HG03432 (cell line): ENCODE measurements around the gene SUMO3.

Experiments used
- ATAC-seq: cut with Tn5 transposase; IDR thresholded peaks from one replicate; pipeline ENCODE4 v1.9.1; 2021; ENCODE audit warnings: mild to moderate bottlenecking, moderate library complexity; ENCODE audit not compliant: unreplicated experiment

Gene SUMO3

DNA sequence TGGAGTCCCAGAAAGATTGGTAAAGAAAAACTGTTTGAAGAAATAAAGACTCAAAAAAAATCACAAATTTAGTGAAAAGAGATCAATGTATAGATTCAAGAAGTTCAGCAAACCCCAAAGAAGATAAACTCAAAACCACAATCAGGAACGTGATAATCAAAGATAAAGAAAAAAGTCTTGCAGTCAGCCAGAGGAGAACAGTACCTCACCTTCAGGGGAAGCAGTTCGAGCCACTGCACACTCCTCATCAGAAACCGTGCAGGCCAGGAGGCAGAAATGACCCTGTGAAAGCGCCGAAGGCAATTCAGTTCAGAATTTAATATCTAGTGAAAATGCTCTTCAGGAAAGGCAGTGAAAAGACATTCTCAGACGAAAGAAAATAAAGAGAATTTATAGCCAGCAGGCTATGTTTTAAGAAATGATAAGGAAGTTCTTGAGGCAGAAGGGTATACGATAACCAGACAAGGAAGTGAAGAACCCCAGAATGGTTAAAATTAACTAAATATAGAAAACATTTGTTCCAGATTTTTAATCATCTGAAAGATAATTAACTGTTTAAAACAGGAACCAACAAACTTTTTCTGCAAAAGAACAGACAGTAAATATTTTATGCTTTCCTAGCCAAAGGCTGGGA, 13.5 kb upstream of the SUMO3 start:
- ATAC-seq: no peak

DNA sequence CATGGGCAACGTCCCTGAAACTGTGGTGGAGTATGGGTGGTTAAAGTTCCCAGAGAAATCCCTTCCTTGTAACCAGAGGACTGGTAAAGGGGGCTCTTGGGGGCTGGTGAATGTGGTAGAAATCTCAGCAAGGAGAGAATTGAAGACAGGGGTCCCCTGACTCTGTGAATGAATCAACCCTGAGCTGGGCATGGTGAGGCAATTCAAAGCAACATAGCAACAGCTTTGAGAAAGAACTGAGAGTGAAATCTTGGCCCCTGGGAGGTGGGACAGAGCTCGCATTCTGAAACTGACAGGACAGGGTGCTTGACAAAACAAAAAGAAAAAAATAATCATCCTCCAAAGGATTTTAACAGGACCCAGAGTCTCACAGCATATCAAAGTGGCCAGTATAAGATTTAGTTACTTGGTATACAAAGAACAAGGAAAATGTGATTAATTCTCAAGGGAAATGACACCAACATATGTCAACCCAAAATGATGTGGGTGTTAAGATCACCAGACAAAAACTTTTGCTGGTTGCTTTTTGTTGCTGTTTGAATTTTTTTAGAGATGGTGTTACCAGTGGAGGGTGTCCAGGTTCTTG, 11.7 kb upstream of the SUMO3 start:
- ATAC-seq: no peak

DNA sequence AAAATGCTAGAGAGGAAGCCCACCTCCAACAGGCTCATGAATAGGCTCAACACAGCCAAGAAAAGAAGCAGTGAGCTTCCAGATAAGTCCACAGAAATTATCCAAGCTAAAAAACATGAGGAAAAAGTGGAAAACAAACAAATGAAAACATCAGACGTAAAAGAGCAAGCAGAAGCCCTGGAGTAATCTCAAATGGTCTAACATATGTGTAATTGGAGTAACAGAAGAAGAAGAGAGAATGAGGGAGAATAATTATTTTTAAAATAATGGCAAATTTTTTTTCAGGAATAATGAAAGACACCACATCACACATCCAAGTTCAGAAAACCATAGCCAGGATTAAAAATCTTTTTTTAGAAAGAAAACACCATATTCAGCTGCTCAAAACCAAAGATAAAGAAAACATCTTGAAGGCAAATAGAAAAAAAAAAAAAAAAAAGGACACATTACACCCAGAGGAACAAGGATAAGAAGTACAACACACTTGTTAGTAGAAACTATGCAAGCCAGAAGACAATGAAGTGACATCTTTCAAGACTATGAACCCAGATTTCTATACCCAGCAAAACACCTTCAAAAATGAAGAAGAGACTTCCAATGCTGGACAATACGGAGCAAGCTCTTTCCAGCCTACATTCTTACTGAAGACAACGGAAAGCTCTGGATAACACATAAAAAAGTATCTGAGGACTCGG, 10.6 kb upstream of the SUMO3 start:
- no peak for ATAC-seq

DNA sequence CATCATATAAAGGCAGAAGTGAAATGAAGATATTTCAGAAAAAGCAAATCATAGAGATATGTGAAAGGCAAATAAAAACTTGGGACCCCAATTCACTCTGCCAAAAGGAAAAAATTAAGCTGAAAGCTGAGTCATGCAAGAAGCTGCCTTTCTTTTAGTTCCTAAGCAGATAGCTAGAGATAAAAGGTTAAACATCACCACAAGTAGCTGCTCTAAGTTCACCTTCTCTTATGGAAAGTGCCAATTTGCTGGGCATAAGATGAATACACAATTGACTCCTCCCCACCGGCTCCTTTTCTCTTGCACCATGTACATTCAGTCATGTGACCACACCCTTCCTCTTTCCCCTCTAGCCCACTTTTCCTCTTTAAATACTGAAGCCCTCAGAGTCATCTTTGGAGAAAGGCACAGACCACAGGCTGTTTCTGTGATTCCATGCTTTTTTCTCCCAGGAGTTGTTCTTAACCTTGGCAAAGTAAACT, 5.4 kb upstream of the SUMO3 start:
- no peak for ATAC-seq

DNA sequence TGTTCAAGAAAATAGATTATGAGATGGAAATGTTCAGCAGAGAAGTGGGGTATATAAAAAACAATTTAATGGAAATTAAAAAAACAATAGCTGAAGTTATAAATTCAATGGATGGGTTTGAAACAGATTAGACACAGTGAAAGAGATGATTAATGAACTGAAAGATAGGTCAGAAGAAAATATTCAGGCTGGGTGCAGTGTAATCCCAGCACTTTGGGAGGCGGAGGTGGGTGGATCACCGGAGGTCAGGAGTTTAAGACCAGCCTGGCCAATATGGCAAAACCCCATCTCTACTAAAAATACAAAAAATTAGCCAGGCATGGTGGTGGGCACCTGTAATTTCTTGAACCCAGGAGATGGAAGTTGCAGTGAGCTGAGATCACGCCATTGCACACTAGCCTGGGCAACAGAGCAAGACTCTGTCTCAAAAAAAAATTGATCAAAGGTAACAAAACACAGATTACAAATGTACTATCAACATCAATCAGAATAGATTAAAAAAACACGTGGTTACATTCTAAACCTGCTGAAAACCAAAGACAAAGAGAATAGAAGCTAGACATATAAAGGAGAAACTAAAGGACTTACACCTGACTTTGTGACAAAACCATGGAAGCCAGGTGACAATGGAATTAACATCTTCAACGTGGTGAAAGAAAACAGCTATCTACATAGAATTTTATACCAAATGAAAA, 4.8 kb upstream of the SUMO3 start:
- ATAC-seq: no peak

DNA sequence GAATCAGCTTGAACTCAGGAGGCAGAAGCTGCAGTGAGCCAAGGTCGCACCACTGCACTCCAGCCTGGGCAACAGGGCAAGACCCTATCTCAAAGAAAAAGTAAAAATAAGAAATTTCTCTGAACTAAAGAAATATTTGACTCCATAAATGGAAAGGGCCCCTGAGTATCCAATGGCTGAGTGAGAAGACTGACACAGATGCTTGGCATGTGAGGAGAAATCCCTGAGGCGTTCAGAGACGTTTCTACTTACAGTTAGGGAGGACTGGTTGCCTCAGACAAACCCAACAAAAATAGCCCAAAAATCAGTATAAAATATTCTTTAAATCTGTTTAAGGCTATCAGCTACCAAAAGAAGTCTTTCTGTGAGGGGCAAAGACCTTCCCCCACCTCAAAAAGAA, 3.0 kb upstream of the SUMO3 start:
- no peak for ATAC-seq

DNA sequence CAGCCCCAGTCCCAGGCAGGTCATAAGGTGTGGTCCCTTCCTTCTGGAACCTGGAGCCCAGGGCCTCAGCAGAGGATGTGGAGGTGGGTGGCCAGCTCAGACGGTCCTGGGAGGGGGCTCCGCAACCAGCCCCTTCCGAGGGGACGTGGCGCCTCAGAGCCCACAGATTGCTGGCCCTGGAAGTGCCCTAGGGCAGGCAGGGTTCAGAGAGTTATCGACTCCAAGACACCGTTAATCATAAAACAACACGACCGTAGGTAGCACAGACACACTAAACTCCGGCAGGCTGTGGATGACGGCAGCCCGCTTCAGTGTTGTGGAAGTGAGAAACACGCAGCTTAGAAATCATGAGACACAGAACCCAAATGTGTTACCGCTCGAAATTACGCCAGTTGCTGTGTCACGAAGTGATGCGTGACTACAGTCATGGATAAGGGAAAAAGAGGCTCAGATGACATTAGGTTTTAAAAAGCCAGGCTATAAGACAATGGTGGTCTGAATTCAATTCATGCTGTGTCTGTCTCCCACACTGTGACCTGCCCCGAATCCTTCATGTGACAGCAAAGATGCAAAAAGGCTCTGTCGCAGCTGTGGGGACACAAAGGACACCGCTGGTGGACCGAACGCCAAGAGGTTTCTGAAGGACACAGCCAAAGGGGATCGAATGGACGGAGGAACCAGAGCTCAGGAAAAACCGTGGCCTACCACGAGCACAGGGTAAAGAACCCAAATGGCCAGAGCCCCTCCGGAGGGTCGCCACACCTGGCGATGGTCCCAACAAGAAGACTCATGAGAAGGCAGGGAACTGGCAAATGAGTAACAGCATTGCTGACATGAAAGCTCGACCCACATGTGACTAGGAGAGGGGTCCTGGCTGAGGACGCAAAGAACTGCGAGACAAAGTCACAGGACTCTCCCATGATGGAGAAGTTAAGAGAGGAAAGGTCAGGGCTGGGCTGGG, 1.7 kb upstream of the SUMO3 start:
- ATAC-seq: no peak

DNA sequence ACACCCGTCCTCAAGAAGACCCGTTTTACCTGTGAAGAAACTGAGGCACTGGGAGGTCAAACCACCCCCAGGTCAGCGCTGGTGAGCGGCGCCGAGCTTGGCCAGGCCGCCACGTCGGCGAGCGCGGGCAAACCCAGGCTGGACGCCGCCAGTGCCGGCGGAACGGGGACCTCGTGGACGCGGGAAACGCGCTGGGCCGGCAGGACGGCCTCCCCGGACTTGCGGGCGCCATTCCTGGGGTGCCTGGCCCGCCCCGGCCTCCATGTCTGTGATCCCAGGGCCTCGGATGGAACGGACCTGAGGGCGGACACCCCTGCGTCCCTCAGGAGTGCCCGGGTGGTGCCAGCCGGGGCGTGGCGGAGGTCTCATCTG, 764 bp upstream of the SUMO3 start:
- no peak for ATAC-seq

DNA sequence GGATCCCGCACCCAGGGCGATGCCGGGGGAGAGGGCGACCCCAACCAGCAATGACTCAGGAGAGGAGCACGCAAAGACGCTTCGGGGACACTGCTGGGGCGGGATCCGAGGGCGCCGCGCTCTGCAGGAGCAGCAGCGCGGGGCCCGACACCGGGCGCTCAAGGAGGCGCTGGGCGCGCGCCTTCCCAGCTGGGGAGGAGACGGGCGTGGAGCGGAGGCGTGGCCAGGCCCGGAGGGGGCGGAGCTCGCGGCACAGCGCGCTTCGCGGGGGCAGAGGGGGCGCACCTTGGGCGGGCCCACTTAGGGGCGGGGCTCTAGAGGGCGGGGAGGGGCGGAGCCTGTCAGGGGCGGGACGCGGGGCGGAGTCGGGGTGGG, 369 bp downstream of the SUMO3 start:
- peak; percentile 71 for ATAC-seq

DNA sequence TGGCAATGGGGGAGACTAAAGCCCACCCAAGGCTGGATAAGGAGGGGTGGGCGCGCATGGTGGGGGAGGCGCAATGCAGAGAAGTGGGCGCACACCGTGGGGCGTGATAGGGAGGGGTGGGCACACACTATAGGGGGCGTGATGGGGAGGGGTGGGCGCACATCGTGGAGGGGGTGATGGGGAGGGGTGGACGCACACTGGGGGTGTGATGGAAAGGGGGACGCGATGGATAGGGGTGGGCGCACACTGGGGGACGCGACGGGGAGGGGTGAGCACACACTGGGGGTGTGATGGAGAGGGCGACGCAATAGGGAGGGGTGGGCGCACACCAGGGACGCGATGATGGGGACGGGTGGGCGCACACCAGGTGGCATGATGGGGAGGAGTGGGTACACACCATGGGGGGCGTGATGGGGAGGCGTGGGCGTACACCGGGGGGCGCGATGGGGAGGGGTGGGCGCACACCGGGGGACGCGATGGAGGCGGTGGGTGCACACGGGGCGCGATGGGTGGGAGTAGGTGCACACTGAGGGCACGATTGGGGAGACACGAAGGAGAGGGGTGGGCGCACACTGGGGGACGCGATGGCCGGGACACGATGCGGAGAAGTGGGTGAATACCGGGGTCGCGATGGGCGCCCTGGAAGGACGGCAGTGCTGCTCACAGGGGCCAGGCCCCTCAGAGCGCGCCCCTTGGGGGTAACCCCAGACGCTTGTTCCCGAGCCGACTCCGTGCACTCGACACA, 929 bp downstream of the SUMO3 start:
- no peak for ATAC-seq

DNA sequence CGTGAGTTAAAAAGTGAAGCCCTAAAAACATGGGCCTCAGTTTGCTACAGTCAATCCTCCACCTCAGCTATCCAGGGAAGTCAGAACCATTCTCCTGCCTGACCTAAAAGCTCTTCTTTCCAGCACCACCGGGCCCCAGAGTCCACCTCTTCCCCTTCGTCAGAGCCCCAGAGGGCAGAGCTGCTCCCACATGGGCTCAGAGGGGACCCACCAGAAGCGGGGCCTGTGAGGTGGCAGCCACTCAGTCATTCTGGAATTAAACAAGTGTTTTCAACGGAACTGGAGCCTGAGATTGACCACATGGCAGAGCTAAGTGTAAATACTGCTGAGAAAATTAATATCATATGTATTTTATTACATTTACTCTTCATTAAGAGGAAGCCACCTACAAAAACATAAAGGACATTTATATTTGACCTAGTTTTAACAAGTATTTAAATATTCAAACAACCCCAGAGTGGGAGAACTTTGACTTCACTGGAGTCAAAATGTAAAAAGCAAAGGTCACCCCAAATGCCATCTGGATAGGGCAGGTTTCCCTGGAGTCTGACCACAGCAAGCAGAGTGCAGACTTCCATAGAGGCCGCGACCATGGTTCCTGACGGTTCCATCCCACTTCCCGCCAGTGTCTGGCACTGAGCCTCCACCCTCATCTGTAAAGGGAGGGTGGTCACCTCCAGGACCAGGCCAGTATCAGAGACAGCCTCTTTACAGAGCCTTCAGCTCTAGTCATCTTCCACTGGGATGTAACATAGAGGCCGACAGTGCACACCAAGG, 1.8 kb downstream of the SUMO3 start:
- ATAC-seq: no peak

DNA sequence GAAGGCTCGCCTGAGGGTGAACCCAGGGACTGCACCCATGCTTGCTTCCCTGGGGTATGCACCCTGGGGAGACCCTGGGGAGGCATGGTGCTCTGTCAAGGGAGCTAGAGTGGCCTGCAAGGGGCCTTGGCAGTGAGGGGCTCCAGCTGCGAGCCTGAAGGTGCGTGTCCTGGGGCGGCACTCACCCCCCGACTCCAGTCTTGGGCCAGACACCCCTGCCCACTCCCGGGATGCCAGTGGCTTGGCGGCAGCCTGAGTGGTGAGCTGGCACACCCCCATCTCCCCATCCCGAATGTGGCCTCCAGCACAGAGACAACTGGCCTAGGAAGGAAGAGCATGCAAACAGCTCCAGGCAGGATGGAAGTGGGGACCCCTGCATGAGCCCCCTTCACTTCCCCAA, 2.6 kb downstream of the SUMO3 start:
- ATAC-seq: no peak

DNA sequence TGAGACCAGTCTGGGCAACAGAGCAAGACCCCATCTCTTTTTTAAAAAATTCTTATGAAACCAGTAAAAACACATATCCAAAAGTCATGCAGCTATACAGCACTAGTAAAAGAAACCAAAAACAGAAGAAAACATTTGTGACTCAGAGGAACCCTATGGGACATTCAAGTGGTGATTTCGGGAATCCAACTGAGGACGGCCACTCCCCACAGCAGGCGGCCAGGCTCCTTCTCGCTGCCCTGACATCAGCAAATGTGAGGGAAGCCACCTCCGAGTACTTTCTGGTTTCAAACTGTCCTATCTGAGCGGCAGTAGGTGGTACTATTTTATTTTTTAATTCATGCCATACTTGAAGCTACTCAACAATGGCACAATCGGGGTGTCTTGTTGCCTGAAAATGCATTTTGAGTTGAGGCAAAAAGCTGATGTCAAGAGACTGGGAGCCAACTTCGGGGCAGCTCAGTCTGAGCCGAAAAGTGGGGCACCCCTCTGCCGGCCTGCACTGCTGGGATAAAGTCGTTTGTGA, 3.3 kb downstream of the SUMO3 start:
- ATAC-seq: no peak

DNA sequence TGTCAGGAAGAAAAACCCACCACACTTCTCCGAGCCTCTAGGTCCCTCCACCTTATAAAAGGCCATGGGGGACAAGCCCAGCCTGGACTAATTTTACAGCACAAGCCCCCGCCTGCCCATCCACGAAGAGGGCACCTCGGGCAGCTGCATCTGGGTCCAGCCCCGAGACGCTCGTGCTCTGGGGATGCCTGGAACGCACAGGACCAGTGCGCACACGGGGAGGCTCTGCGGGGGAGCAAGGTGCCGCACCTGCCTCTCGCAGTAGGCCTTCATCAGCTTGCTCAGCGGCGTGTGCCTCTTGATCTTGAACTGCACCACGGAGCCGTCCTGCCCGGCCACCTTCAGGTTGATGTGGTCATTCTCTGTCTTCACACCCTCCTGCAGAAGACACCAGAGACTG, 4.1 kb downstream of the SUMO3 start:
- no peak for ATAC-seq

DNA sequence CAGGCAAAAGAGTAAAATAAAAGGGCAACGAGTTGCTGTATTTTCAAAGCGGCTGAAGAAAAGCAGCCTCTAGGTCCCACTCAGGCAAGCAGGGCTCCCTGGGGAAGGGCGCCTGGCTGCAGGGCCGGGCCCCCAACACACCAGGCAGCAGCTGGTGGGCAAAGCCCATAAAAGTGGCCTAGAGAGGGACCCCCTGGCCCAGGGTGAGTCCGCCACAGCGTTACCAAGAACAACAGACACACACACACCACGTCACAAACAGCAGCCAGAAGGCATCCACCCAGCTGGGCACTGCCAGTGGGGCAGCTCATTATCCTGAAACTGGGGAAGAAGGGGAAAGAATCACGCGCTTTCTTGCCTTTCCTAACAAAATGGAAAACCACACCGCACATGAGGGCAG, 4.7 kb downstream of the SUMO3 start:
- ATAC-seq: no peak

DNA sequence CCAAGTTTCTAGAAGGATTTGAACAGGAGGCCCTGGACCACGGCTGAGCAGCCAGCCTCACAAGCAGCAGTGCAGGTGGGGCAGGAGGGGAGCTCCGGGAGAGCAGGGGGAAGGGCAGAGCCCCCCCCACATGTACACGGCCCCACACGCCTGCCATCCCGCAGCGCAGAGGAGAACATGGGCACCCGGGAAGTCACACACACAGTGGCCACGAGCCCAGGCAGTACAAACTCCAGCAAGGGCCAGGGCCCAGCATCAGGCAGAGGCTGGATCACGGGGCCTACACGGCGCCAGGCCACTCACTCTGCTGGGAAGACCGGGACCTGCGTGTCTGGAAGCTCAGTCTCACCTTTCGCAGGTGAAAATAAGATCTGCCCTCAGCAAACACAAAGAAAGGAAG, 5.2 kb downstream of the SUMO3 start:
- ATAC-seq: no peak

DNA sequence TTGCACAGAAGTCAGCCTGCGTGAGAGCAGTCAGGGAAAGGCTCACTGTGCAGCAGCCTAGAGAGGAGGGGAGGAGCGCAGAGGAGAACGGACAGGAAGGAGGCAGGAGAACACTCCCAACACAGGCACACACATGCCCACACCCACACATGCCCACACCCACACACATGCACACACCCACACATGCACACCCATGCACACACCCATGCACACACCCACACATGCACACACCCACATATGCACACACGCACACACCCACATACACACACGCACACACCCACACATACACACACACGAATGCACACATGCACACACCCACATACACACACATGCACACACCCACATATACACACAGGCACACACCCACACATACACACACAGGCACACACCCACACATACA, 7.1 kb downstream of the SUMO3 start:
- ATAC-seq: no peak

DNA sequence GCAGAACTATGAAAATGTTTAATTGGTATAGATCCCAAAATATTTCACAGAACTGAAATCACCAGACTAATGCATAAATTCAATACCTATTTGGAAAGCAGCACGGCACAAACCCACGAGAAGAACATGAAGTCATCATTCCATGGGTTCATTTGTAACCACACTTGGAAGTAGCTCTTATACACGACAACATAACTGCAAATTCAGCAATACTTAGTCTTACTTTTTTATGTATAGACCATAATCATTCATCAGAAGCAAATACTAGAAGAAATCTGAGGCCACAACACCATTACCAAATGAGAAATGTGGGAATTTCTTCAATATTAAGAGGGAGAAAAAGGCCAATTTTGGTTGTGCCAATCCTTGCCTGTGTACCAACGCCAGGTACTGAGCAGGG, 12.0 kb downstream of the SUMO3 start:
- no peak for ATAC-seq

DNA sequence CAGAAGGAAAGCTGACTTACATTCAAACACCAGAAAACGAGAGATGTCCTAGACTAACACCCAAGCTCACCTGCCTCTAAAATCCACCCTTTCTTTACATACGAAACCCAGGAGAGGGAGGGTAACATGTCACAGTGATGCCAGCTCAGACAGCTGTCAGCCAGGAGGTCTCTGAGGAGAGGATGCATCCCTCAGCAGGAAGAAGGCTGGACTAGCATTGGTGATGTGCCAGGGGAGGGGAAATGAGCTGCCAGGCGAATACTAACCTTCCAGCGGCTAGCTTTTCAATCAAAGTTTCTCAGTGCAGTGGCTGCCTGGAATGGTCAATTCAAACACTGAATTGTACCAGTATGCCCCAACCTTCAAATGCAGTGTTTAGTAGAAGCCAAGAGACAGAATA, 12.6 kb downstream of the SUMO3 start:
- ATAC-seq: no peak
